Transverse colon (tissue), 4 donors: ENCODE data around the gene HHATL. TPM values are rescaled to one million over a fixed set of nuclear protein-coding genes. Genes with fewer than 3 reads are reported as not detected.

Experiments
- DNase-seq: peaks from one replicate; pipeline ENCODE4 v3.0.0-alpha.2; 2019
- H3K27ac ChIP-seq, 4 donors: fragments of 200-600 bp; sonication (generic); 2 replicates each; pipeline ENCODE4 v1.5.1; 2016 to 2018; ENCODE audit warnings: inconsistent platforms in 4 of 4
- H3K27me3 ChIP-seq: fragments of 200-600 bp; sonication (generic); 2 replicates; pipeline ENCODE4 v1.5.1; 2017; ENCODE audit warnings: inconsistent platforms
- H3K36me3 ChIP-seq, 4 donors: fragments of 200-600 bp; sonication (generic); 2 replicates each; pipeline ENCODE4 v1.5.1; 2017 to 2019; ENCODE audit warnings: inconsistent platforms in 4 of 4
- H3K4me1 ChIP-seq, 4 donors: fragments of 200-600 bp; sonication (generic); 2 replicates each; pipeline ENCODE4 v1.5.1; 2017 to 2020; ENCODE audit warnings: inconsistent platforms in 4 of 4
- H3K4me3 ChIP-seq, 4 donors: fragments of 200-600 bp; sonication (generic); 1 replicate in 1 of 4; 2 replicates in 3 of 4; pipeline versions ENCODE4 v1.5.1 to v1.6.1; 2017 to 2019; ENCODE audit warnings: inconsistent platforms in 4 of 4
- H3K9me3 ChIP-seq, 2 donors: fragments of 200-600 bp; sonication (generic); 2 replicates each; pipeline ENCODE4 v1.5.1; 2017 to 2019; ENCODE audit warnings: inconsistent platforms in 2 of 2
- CTCF ChIP-seq, 5 experiments: fragments of 200-600 bp in 3 of 5; fragments of 450-650 bp in 2 of 5; sonication (generic) in 3 of 5; IDR thresholded peaks; 1 replicate in 2 of 5; 2 replicates in 3 of 5; pipeline ENCODE4 v1.5.1; 2016 to 2017; ENCODE audit warnings: antibody characterized with exemption in 5 of 5, inconsistent platforms in 3 of 5, mild to moderate bottlenecking in 2 of 5, moderate library complexity in 1 of 5
- EP300 ChIP-seq: sonication (generic); formaldehyde crosslinking; IDR thresholded peaks from one replicate; pipeline ENCODE4 v1.6.1; 2017; ENCODE audit warnings: antibody characterized with exemption, low read depth
- POLR2A ChIP-seq: fragments of 450-650 bp; IDR thresholded peaks from one replicate; pipeline ENCODE4 v1.6.1; 2016; ENCODE audit warnings: antibody characterized with exemption, mild to moderate bottlenecking, moderate library complexity
- POLR2AphosphoS5 ChIP-seq, 3 donors: sonication (generic); formaldehyde crosslinking; IDR thresholded peaks; one replicate each; pipeline ENCODE4 v1.6.1; 2016; ENCODE audit warnings: antibody characterized with exemption in 3 of 3
- WGBS, 2 donors: methylation state at CpG; one replicate each; pipeline ENCODE4 v1.1.5; 2018; ENCODE audit warnings: low coverage in 1 of 2; 5-methylcytosine and 5-hydroxymethylcytosine counted together
- in situ Hi-C, 4 donors: fragments of 200-750 bp; cut with MboI; loops; one replicate each; pipeline versions ENCODE4 v1.15.0 to v1.15.1; 2017; ENCODE audit warnings: low sequenced_read_pairs in 3 of 4, low pct_ligation_motif_present in 1 of 4, low pct_unique_long_range_greater_than_20kb in 1 of 4
- intact Hi-C: fragments of 100-400 bp; cut with DNase I; formaldehyde crosslinking; loops from one replicate; pipeline ENCODE4 v1.15.1; 2023; ENCODE audit warnings: low total_unique reads
- total RNA-seq, 4 donors: library from RNA; depleted of rRNA; stranded (reverse); fragments of >200 nt; gene quantifications; one replicate each; pipeline ENCODE4 v1.1.0, GENCODE V29; 2016

The HHATL gene
- total RNA-seq, 4 donors from 2014 or later = 0.27 TPM; not detected in 3

- H3K4me3 ChIP-seq = no peak overlapping the region
- in situ Hi-C loops = loop anchor here in 2 of 4 donors (10.0 kb wide), 2 partner anchors 94 to 174 kb away; partner anchors contain the start of gene ZBTB47 (in 2 of the 2)
- no peaks in the 10 kb centered on the region for H3K27me3 ChIP-seq
- WGBS, 2 donors = 79 to 100% methylated on average over 1 to 10 of the region's 10 CpGs
- intact Hi-C loops = loop anchor here (5.0 to 10.0 kb wide), 2 partner anchors 97 to 164 kb away; partner anchors contain the start of genes SEC22C and ZBTB47
- TF ChIP-seq POLR2A = no peak
- TF ChIP-seq CTCF (IDR thresholded peaks at IDR 0.05) = no peak
- no peak for TF ChIP-seq POLR2AphosphoS5 (IDR thresholded peaks at IDR 0.05)
- TF ChIP-seq EP300 = no peak
- peaks cover 6 to 26% (median 19%) of the 10 kb centered on the region in 4 donors for H3K4me1 ChIP-seq
- H3K27ac ChIP-seq = peak overlapping the region in 3 of 4 donors; percentile 59 to 88 (median 78)
- H3K36me3 ChIP-seq = no peaks in the 10 kb centered on the region
- peak; percentile 22 for DNase-seq
- no peaks in the 10 kb centered on the region for H3K9me3 ChIP-seq
Measured at GRCh38 chr3:42749025-42749752, 46.6 kb upstream of the HHATL start.

- no peaks in the 10 kb centered on the region for H3K36me3 ChIP-seq
- peak overlapping the region in 3 of 4 donors; percentile 68 to 88 (median 78) for H3K27ac ChIP-seq
- TF ChIP-seq EP300 (no peak), CTCF (IDR thresholded peaks at IDR 0.05) (no peak), POLR2A (no peak), POLR2AphosphoS5 (IDR thresholded peaks at IDR 0.05) (no peak)
- H3K4me1 ChIP-seq = peaks cover 6 to 26% (median 19%) of the 10 kb centered on the region in 4 donors
- 51 to 60% methylated on average over 4 to 6 of the region's 6 CpGs for WGBS, 2 donors
- H3K27me3 ChIP-seq = no peaks in the 10 kb centered on the region
- H3K9me3 ChIP-seq = no peaks in the 10 kb centered on the region
- no peak for DNase-seq
- in situ Hi-C loops (loop anchor here in 2 of 4 donors (10.0 kb wide), 2 partner anchors 93 to 173 kb away; partner anchors contain the start of gene ZBTB47 (in 2 of the 2)), intact Hi-C loops (loop anchor here (5.0 to 10.0 kb wide), 2 partner anchors 95 to 163 kb away; partner anchors contain the start of genes SEC22C and ZBTB47)
- H3K4me3 ChIP-seq = no peak overlapping the region
Measured at GRCh38 chr3:42747581-42747980, 45.0 kb upstream of the HHATL start.

GRCh38 chr3:42746455-42747450, 44.2 kb upstream of the HHATL start:
- Histone ChIP-seq H3K4me1 (peaks cover 6 to 26% (median 19%) of the 10 kb centered on the region in 4 donors), H3K27me3 (no peaks in the 10 kb centered on the region), H3K4me3 (no peak overlapping the region), H3K27ac (peak overlapping the region; percentile 64 to 88 (median 73)), H3K36me3 (no peaks in the 10 kb centered on the region), H3K9me3 (no peaks in the 10 kb centered on the region)
- in situ Hi-C loops = loop anchor here in 2 of 4 donors (10.0 kb wide), 2 partner anchors 92 to 172 kb away; partner anchors contain the start of gene ZBTB47 (in 2 of the 2)
- intact Hi-C loops = loop anchor here (5.0 to 10.0 kb wide), 2 partner anchors 94 to 162 kb away; partner anchors contain the start of genes SEC22C and ZBTB47
- WGBS, 2 donors = 33 to 75% methylated on average over 1 to 11 of the region's 11 CpGs
- TF ChIP-seq EP300 = no peak
- TF ChIP-seq POLR2AphosphoS5 (IDR thresholded peaks at IDR 0.05) = peak; percentile 59 to 75 (median 70)
- TF ChIP-seq CTCF (IDR thresholded peaks at IDR 0.05) = no peak
- no peak for TF ChIP-seq POLR2A
- DNase-seq = no peak
